VCaP (cell line): ENCODE measurements around the gene NRP1.
"Not testable (repeated sequence)": the region's sequence is repeated elsewhere in the genome, so short reads cannot be mapped to it uniquely, and the experiment has no call there.

Experiments
- H3K27ac ChIP-seq: fragments of 450-650 bp; 2 replicates; pipeline ENCODE4 v1.5.1; 2017
- TF ChIP-seq, protein P1 (sequence below): fragments of 450-650 bp; conservative IDR thresholded peaks from 2 replicates; pipeline ENCODE4 v1.5.1; 2017; ENCODE audit warnings: mild to moderate bottlenecking, moderate library complexity

The NRP1 gene

GRCh38 chr10:33301097-33301789, 33.2 kb downstream of the NRP1 start:
- TF ChIP-seq, protein P1, sequence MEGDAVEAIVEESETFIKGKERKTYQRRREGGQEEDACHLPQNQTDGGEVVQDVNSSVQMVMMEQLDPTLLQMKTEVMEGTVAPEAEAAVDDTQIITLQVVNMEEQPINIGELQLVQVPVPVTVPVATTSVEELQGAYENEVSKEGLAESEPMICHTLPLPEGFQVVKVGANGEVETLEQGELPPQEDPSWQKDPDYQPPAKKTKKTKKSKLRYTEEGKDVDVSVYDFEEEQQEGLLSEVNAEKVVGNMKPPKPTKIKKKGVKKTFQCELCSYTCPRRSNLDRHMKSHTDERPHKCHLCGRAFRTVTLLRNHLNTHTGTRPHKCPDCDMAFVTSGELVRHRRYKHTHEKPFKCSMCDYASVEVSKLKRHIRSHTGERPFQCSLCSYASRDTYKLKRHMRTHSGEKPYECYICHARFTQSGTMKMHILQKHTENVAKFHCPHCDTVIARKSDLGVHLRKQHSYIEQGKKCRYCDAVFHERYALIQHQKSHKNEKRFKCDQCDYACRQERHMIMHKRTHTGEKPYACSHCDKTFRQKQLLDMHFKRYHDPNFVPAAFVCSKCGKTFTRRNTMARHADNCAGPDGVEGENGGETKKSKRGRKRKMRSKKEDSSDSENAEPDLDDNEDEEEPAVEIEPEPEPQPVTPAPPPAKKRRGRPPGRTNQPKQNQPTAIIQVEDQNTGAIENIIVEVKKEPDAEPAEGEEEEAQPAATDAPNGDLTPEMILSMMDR: no peak
- no peak overlapping the region for H3K27ac ChIP-seq

DNA sequence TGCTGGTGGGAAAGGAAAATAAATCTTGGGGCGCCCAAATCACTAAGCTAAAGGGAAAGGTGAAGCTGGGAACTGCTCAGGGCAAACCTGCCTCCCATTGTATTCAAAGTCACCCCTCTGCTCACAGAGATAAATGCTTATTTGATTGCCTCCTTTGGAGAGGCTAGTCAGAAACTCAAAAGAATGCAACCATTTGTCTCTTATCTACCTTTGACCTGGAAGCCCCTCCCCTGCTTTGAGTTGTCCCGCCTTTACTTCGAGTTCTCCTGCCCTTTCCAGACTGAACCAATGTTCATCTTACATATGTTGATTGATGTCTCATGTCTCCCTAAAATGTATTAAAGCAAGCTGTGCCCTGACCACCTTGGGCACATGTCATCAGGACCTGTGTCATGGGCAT, 33.9 kb downstream of the NRP1 start:
- H3K27ac ChIP-seq: not testable (repeated sequence)

DNA sequence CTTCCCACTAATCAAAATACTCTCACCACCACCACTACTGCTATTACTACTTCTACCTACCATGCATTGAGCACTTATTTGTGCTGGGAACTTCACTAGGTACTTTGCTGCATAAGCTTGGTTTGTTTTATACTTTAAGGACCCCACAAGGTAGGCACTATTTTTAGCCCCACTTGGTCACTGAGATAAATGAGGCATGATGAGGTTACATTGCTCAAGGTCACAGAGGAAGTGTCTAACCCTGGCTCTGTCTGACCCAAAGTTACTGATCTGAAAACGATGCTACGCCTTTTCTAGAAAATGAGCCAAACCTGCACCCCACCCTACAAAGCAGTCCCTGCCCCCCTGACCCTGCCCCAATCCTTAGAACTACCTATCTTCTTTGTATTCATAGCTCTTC, 35.6 kb downstream of the NRP1 start:
- peak overlapping the region; percentile 35 for H3K27ac ChIP-seq
- TF ChIP-seq, protein P1: no peak

GRCh38 chr10:33298110-33298509, 36.4 kb downstream of the NRP1 start:
- TF ChIP-seq, protein P1: no peak
- peak overlapping the region; percentile 35 for H3K27ac ChIP-seq

- no peak overlapping the region for H3K27ac ChIP-seq
- TF ChIP-seq, protein P1: no peak
These were observed 38.6 kb downstream of the NRP1 start for GRCh38 chr10:33295851-33296250.

DNA sequence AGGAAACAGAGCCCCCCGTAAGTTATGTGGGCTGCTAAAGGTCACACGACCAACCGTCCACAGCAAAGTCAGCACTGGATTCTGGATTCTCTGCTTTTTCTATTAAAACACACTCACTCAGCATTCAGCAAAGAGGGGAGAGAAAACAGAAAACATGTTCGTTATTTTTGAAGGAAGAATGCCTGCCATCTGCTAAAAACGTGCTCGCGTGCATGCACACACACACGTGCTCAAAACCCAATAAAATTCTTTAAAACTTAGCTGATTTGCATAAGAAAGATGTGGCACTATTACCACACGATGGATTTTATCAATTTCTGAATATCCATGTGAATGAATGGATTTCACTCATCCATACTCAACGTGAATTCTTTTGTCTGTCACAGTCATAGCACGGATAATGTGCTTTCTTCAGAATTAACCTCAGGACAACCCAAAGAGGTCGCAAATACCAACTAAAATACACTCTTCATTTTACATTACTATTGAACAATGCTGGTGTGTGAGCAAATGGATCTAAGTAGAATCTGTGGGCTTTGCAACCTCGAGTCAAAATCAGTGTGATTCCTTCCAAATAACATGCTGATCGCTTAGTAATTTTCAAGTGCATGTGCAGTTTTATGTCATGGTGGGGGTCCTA, 40.8 kb downstream of the NRP1 start:
- H3K27ac ChIP-seq: no peak overlapping the region
- TF ChIP-seq, protein P1: no peak

GRCh38 chr10:33293076-33293475, 41.4 kb downstream of the NRP1 start:
- no peak overlapping the region for H3K27ac ChIP-seq
- TF ChIP-seq, protein P1: no peak

DNA sequence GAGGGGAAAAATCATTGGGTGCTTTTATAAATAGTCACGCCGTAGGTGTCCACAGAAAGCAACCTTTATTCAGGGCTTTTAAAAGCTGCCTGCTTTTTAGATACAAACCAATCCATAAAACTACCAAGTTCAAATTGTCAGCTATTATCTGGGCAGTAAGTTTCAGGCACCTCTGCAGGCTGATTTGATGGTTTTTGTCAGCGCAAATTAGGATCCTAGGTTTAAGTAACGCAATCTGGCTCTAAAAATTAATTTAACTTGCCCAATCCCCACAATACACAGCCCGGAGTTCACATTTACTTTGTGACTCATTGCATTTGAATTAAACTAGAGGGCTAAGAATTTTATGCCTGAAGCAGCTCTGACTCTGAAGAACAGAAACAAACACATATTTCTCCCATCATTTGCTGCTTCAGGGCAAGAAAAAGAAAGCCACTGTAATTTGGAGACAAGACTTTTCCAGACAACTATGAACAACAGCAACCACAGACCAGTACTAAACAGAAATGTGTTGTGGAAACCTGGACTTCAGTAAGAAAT, 43.3 kb downstream of the NRP1 start:
- H3K27ac ChIP-seq: no peak overlapping the region
- TF ChIP-seq, protein P1: no peak
